Activated CD4-positive, alpha-beta T cell treated with anti-CD3 and anti-CD28 coated beads, Interleukin-2, amount 50 U/mL, for 48 hours (primary cell): Measurements from ENCODE around the gene ZDHHC8.

Experiments used
- DNase-seq, 2 experiments: peaks; one replicate each; pipeline ENCODE4 v3.0.0-alpha.2; 2020

Gene ZDHHC8

DNA sequence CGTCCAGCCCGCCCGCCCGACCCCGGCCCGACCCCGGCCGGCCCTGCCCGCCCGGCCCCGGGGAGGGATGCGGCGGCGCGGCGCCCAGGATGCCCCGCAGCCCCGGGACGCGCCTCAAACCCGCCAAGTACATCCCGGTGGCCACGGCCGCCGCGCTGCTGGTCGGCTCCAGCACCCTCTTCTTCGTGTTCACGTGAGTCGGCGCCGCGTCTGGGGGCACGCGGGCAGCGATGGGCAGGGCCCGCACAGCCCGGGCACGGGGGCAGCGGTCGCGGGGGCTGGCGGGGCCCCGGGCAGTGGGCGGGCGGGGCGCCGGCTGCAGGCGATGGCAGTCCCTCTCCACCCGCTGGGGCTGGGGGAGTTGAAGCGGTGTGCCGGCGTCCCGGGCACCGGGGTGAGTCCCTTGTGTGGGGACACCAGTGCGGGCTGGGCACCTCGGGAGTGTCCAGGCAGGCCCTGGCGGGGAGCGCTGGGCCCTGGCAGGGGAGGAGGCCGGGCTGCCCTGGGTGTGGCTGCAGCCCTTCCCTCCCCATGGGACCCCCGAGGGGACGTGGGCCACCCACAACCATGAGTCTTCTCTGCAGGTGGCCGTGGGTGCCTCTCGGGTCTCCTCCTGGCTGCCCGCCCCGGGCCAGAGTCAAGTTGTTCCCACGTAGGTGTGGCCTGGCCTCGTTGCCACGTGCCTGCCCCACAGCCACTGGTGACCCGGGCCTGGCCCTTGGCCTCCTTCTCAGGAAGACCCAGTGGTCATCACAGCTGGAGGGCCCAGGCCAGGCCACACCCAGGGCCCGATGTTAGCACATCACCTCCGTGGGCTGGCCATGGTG, 468 bp downstream of the ZDHHC8 start:
- no peak for DNase-seq

DNA sequence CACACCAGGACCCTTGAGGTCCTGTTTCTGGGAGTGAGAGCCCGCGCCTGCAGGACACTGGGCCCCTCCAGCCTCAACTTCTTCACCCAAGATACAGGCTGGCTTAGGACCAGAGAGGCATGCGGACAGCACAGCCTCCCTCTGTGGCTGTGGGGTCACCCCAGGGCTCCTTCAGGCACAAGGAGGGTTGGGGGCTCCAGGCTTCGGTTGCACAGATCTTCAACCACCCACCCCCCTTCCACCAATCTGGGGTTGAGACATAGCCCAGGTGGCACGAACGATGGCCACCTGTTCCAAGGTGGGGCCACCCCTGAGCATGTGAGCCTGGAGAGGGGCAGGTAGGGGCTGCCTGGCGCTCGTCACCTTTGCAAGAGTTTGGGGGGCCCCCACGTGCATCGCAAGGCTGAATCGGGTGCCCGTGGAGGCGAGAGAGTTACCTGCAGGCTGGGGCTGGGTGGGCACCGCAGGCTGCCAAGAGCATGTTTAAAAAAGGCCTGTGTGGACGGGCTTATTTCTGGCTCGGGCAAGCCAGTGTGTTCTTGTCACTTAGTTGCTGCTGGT, 1.2 kb downstream of the ZDHHC8 start:
- no peak for DNase-seq

DNA sequence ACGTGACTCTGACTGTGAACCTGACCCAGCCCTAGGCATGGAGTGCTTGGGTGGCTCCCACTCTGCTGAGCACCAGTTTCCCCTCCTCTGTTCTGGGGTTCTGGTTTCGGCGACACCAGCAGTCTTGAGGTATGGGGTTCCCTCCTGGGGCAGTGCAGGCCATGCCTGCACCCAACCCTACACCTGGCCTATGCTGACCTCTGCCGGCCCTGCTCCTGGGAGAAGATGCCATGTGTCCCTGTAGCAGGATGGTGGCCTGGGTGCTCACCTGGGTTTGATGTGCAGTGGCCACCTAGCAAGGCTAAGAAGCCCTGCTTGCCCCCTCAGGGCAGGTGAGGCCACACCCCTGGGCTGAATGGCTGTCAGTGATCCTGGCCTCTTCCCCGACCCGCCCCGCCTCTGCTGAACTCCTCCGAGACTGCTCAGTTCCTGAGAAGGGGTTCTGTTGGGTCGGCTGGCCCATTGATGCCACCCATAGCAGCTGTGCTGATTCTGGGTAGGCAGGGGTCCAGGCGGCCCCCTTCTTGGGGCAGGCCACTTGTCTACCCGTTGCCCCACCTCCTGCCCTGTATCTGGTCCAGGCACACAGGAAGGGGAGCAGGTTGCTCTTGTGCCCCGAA, 2.4 kb downstream of the ZDHHC8 start:
- no peak for DNase-seq

DNA sequence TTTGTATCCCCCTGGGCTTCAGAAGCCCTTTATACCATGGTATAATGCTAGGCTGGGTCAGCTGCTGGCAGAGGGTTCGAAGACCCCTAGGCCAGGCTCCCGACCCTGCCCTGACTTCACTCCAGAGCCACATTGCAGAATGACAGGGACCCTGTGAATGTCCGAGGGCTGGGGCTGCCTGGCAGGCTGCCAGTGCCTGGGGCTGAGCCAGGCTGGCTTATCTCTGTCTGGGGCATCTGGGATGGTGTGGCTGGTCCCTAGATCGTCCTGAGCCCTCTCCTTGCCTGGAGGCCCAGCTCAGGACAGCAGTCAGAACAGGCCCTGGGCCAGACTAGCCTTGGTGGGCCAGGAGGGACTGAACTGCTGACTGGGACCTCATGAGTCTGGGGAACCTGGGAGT, 3.7 kb downstream of the ZDHHC8 start:
- DNase-seq, result no peak

DNA sequence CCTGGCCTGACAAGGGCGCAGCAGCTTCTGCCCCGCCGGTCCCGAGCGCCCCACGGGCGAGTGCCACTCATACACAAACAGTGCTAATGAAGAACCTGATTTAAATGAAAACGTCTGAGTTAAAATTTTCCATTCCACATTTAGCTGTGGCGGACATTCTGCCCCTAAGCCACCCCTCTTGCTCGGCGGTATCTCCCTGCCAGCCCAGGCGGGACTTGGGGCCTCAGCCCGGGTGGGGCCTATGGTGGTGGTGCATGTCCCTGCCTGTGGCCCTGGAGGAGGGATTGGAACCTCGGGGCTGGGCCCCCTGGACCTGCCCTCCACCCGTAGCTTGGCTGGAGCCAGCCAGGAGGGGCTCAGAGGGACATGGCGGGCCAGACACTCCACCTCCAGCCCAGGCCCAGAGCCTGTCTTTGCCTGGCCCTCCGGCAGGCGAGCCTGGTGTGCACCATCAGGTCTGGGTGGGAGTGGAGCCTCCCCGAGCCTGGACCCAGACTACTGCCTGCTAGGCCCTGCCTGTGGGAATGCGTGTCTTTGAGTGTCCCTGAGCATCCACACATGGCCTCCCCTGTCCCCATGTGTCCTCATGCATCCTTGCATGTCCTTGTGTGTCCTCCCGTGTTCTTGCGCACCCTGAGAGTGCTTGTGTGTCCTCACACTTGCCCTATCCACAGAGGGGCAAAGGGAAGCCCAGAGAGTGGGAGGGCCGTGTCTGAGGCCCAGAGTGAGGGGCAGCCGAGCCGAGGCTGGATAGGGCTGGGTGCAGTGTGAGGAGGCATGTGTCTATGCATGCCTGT, 4.4 kb downstream of the ZDHHC8 start:
- DNase-seq, result no peak

DNA sequence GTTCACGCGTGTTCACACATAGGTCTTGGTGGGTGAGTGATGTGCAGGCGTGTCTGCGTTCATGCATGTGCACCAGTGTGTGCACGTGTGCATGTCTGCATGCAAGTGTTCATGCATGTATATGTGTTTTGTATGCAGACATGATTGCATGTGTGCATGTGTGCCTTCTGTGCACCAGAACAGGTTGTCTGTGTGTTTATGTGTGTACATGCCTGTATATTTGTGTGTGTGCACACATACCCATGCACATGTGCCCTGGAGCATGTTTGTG, 4.9 kb downstream of the ZDHHC8 start:
- no peak for DNase-seq

DNA sequence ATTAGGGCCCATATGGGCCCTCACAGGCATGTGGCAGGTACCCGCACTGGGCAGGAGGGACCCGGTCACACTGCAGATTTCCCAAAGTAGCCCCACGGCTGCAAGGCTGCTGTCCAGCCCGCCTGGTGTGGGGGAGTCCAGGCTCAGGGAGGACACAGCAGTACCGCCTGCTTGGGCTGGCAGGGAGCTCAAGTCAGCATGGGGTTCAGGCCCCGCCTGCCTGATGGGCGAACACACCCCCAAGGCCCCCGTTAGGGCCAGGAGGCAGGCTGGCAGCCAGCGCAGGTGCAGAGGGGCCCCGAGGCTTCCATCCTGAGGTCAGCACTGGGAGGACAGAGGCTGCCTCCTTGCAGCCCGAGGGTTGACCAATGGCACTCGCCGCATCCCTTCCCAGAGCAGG, 5.5 kb downstream of the ZDHHC8 start:
- no peak for DNase-seq

DNA sequence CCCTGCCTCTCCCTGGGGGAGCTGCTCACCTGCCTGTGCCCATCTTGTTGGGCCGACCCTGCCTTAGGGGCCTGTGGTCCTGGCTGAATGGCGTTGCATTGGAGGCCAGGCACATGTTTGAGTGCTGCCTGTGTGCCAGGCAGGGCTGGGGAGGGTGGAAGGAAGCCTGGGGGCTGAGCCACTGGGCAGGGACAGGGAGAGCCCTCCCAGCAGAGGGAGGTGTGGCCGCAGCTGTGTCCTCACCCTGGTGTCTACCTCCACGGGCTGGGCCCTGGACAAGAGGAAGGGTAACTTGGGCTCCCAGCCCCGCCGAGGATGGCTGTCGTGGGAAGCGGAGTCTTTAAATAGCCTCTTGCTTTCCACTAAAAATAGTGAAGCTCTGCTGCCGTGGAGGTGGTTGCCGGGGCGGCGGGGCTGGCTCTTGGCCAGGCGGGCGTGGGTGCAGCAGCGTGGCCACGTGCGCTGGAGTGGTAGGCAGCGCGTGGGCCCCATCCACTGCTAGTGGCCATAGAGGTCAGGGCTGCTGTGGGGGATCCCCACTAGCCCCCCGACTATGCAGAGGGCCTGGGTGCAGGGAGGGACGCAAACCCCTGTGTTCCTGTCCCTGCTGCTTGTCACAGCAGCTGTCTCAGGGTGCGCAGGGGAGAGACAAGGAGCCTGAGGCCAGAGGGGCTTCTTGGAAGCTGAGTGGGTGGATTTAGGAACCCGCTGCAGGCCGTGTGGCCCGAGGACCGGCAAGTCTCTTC, 6.2 kb downstream of the ZDHHC8 start:
- no peak for DNase-seq

DNA sequence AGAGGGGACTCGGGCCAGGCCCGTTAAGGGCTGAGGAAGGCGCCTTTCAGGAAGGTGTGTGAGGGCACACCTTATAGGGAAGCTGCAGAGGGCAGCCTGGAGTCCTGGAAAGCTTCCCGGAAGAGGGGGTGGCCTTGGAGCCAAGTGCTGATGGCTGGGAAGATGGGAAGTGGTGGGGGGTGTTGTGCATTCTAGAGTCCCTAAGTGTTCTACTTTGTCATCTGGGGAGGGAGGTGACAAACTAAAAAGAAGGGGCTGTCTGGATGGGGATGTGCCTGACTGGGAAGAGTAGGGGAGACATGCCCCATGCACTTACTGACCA, 6.8 kb downstream of the ZDHHC8 start:
- no peak for DNase-seq

DNA sequence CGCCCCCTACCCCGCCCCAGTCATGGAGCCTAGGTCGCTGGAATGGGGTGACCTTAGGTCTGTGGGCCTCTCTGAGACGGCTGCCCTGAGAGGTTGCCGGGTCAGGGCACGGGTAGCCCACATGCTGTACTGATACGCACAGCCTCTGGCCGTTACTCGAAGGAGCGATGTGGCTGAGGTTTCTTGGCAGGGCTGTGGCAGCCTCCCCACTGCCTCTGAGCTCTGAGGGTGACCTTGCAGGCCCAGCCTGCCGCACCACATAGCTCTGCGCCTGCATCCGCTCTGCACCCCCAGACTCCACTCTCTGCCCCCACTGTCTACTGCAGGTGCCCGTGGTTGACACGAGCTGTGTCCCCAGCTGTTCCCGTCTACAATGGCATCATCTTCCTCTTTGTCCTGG, 7.3 kb downstream of the ZDHHC8 start:
- DNase-seq, result no peak

DNA sequence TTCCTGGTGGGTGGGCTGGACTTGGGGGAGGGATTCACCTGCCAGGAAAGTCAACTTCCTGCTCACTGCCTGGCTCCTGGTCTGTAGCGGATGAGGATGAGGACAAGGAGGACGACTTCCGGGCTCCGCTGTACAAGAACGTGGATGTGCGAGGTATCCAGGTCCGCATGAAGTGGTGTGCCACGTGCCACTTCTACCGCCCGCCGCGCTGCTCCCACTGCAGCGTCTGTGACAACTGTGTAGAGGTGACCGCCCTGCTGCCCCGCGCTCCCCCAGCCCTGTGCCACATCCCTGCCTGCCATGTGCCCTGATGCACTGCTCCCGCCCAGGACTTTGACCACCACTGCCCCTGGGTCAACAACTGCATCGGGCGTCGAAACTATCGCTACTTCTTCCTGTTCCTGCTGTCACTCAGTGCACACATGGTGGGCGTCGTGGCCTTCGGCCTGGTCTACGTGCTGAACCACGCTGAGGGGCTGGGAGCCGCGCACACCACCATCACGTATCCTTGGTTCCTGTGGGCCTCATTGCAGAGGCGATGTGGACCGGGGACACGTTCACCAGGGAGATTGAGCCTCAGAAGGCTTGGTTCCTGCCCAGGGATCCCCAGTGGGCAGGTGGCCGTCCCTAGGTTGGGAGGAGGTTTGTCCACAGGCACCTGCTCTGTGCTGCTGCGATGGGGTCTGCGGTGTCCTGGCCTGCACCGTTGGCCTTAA, 7.9 kb downstream of the ZDHHC8 start:
- no peak for DNase-seq

DNA sequence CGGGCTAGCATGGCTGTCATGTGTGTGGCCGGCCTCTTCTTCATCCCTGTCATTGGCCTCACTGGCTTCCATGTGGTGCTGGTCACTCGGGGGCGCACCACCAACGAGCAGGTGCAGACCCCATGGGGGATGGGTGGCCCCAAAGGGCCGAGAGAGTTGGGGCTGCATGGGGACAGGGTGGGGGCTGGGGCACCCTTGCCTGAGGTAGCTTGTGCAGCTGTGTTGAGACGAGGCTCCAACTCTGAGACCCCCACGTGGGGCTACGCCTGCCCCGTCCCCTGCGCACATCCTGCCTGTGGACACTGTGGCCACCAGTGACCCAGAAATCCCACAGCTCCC, 8.5 kb downstream of the ZDHHC8 start:
- no peak for DNase-seq

DNA sequence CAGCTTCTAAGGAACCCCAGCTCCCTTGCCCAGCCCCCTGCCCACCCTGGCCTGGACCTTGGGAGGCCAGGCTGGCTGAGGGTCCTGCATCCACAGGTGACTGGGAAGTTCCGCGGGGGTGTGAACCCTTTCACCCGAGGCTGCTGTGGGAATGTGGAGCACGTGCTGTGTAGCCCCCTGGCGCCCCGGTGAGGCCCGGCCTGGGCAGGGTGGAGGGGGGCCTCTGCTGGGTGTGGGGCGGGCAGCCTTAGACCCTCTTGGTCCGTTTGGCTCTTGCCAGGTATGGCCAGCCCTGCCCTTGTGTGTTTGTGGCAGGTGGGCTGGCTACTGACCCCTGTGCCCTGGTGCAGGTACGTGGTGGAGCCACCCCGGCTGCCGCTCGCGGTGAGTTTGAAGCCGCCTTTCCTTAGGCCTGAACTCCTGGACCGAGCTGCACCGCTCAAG, 8.9 kb downstream of the ZDHHC8 start:
- no peak for DNase-seq

DNA sequence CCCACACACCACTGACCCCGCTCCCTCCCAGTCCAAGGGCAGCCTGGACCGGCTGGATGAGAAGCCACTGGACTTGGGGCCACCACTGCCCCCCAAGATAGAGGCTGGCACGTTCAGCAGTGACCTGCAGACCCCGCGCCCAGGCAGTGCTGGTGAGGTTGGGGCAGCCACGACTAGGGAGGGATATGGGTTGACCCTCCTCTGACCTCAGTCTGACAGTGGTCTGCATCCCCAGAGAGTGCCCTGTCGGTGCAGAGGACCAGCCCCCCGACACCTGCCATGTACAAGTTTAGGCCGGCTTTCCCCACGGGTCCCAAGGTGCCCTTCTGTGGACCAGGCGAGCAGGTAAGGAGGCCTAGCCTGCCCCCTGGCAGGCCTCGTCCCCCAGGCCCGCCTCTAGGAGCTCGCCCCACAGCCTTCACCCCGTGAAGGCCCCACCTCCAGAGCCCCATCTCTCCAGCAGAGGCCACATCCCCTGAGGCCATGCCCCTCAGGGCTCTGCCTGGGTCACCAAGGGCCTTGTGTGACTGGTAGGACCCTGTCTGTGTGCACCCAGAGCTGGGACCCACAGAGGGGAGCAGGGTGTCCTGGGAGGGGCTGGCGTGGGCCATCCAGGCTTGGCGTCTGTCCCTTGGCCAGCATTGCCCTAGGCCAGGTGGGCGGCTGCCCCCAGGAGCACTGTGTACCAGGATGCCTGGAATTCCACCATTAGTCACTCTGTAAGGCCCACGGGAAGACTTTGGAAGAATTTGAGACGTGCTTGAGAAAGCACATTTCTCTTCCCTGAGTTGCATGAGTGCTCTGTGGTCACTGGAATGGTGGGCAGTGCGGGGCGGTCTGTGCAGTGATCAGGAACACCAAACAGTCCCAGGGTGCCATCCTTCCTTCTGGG, 9.8 kb downstream of the ZDHHC8 start:
- no peak for DNase-seq

DNA sequence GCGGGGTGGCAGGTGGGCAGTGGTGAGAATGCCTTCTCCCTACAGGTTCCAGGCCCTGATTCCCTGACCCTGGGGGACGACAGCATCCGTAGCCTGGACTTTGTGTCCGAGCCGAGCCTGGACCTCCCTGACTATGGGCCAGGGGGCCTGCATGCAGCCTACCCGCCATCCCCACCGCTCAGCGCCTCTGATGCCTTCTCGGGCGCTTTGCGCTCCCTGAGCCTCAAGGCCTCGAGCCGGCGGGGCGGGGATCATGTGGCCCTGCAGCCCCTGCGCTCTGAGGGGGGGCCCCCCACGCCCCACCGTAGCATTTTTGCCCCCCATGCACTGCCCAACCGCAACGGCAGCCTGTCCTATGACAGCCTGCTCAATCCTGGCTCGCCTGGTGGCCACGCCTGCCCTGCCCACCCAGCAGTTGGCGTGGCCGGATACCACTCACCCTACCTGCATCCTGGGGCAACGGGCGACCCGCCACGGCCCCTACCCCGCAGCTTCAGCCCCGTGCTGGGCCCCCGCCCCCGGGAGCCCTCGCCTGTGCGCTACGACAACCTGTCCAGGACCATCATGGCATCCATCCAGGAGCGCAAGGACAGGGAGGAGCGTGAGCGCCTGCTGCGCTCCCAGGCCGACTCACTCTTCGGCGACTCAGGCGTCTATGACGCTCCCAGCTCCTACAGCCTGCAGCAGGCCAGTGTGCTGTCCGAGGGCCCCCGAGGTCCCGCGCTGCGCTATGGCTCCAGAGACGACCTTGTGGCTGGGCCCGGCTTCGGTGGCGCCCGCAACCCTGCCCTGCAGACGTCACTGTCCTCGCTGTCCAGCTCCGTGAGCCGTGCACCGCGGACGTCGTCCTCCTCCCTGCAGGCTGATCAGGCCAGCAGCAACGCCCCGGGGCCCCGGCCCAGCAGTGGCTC, 11.4 kb downstream of the ZDHHC8 start:
- no peak for DNase-seq

DNA sequence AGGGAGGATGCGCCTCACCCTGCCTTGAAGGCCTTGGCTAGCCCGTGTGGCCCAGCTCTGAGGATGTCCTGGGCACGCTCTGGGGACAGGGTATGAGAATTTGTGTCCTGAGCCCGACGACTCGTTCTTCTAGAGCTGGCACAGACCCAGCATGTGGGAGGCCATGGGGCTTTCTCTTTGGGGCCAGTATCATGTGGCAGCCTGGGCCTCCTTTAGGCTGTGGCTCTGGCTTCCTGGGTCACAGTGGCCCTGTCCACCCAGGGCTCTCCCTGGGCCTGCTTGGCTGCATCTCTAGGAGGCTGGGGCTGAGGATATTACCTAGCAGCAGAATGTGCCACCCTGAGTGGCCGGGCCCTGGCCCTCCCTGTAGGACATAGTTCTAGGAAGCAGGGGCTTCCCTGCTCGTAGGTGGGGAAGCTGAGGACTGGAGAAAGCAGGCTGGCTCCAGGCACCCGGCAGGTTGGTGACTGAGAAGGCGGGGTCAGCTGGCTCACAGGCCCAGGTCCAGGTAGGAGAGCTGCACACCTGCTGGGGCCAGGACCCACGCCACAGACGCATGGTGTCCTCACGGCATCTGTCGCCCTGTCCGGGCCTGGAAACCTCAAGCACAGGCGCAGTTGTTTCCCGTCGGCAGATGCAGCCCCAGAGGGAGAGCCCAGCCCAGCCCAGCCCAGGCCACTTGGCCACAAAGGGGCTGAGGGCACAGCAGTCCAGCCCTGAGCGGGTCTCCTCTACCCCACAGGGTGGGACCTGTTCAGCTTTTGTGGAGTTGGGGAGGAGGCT, 12.5 kb downstream of the ZDHHC8 start:
- no peak for DNase-seq

DNA sequence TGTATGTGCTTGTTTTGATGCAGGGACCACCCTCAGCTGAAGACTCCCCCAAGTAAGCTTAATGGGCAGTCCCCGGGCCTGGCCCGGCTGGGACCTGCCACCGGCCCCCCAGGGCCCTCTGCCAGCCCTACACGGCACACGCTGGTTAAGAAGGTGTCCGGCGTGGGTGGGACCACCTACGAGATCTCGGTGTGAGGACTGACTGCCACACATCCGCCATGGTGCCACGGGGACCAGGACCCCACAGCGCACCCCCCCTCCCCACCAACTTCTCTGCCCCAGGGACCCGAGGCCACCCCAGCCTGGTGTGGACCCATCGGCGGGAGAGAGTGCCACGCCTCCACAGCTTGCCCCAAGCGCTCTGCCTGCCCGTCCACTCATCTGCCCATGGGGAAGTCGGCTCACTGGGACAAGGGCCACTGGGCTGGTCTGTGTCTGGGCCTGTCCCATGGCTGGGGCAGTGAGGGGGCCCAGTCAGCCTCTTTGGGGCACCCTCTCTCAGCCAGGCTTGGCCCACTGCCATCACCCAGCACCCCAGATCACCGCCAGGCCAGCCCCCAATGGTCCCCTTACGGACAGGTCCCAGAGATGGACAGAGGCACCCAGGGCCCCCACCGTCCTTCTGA, 13.7 kb downstream of the ZDHHC8 start:
- no peak for DNase-seq

DNA sequence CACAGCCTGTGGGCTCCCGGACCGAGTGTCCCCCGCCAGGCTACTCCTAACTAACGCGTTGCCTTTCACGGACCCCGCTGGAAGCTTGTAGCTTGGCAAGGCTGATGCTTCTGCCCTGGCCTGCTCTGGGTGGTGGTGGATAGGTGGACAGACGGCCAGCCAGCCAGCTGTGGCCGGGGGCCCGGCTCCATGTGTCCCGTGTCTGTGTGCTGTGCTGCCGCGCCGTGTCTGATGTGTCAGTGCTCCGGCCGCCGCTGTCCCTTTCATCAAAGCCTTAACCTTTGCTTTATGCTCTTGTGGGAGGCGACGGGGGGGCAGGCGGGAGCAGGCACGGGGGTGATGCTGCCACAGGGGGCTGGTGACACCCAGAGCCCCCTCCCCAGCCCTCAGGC, 14.2 kb downstream of the ZDHHC8 start:
- DNase-seq, result no peak

DNA sequence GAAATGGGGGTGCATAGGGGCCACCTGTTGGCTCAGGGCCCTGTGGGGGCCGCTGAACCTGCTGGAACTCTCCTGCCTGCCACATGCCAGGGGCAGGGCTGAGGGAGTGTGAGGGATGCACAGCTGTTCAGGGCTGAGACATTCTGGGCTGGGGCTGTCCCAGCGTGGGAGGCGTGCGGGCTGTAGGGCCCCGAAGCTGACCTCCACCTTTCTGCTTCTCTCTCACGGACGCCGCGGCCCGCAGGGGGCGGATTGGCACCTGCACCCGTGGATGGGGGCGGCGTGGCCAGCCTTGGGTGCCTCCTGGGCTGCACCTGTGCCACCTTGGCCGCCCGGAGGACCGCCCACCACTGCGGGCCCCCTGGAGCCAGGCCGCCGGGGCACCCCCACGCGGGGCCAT, 15.2 kb downstream of the ZDHHC8 start:
- DNase-seq, result no peak
